Sigmoid colon (tissue), 7 donors: ENCODE results near the gene SYNGAP1. TPM values are rescaled to one million over a fixed set of nuclear protein-coding genes. Genes with fewer than 3 reads are reported as not detected.

Experiments used
- DNase-seq: peaks from one replicate; pipeline ENCODE4 v3.0.0-alpha.2; 2019
- H3K27ac ChIP-seq, 4 donors: fragments of 200-600 bp; sonication (generic); one replicate each; pipeline ENCODE4 v1.5.1; 2016 to 2019; ENCODE audit warnings: mild to moderate bottlenecking in 1 of 4
- H3K27me3 ChIP-seq, 3 donors: fragments of 200-600 bp; sonication (generic); one replicate each; pipeline ENCODE4 v1.5.1; 2019; ENCODE audit warnings: mild to moderate bottlenecking in 1 of 3
- H3K36me3 ChIP-seq, 4 donors: fragments of 200-600 bp; sonication (generic); one replicate each; pipeline ENCODE4 v1.5.1; 2016 to 2019
- H3K4me1 ChIP-seq, 4 donors: fragments of 200-600 bp; sonication (generic); one replicate each; pipeline ENCODE4 v1.5.1; 2017 to 2019
- H3K4me3 ChIP-seq, 4 donors: fragments of 200-600 bp; sonication (generic); one replicate each; pipeline ENCODE4 v1.5.1; 2017 to 2019; ENCODE audit warnings: mild to moderate bottlenecking in 2 of 4, moderate library complexity in 1 of 4
- H3K9me3 ChIP-seq, 4 donors: fragments of 200-600 bp in 3 of 4; sonication (generic) in 3 of 4; one replicate each; pipeline versions ENCODE4 v1.5.1 to v1.6.1; 2013 to 2019
- EP300 ChIP-seq, 4 donors: sonication (generic); formaldehyde crosslinking; IDR thresholded peaks; one replicate each; pipeline ENCODE4 v1.6.1; 2017; ENCODE audit warnings: antibody characterized with exemption in 4 of 4
- POLR2A ChIP-seq, 2 donors: fragments of 450-650 bp; IDR thresholded peaks; one replicate each; pipeline ENCODE4 v1.6.1; 2016; ENCODE audit warnings: antibody characterized with exemption in 2 of 2, mild to moderate bottlenecking in 2 of 2, moderate library complexity in 2 of 2
- POLR2AphosphoS5 ChIP-seq, 4 donors: sonication (generic); formaldehyde crosslinking; IDR thresholded peaks; one replicate each; pipeline ENCODE4 v1.6.1; 2017; ENCODE audit warnings: antibody characterized with exemption in 4 of 4
- WGBS, 2 donors: extraction: QIAGEN DNeasy Blood & Tissue Kit; methylation state at CpG; one replicate each; pipeline ENCODE4 v1.1.7; 2013; 5-methylcytosine and 5-hydroxymethylcytosine counted together
- intact Hi-C: fragments of 100-400 bp; cut with DNase I; formaldehyde crosslinking; loops from one replicate; pipeline ENCODE4 v1.15.1; 2023
- polyA plus RNA-seq, 3 donors: library from polyadenylated mRNA; stranded (reverse); fragments of 200-250 nt; gene quantifications; one replicate each; pipeline ENCODE4 v1.2.3, GENCODE V29; 2013
- total RNA-seq, 4 donors: library from RNA; depleted of rRNA; stranded (reverse); fragments of >200 nt; gene quantifications; one replicate each; pipeline ENCODE4 v1.1.0, GENCODE V29; 2016
- TF ChIP-seq, protein P1 (sequence below), 4 experiments: fragments of 450-650 bp in 3 of 4; fragments of 200-600 bp in 1 of 4; IDR thresholded peaks; one replicate each; pipeline ENCODE4 v1.5.1; 2016 to 2019; ENCODE audit warnings: antibody characterized with exemption in 4 of 4, mild to moderate bottlenecking in 3 of 4, moderate library complexity in 2 of 4
- donor health status: healthy with polysubstance abuse.
- donor health status: Bipolar disorder and iron deficiency.
- donor health status: healthy.

The SYNGAP1 gene
- total and polyA plus RNA-seq, 7 donors, result 0.92 to 24.6 (median 9.9) TPM

DNA sequence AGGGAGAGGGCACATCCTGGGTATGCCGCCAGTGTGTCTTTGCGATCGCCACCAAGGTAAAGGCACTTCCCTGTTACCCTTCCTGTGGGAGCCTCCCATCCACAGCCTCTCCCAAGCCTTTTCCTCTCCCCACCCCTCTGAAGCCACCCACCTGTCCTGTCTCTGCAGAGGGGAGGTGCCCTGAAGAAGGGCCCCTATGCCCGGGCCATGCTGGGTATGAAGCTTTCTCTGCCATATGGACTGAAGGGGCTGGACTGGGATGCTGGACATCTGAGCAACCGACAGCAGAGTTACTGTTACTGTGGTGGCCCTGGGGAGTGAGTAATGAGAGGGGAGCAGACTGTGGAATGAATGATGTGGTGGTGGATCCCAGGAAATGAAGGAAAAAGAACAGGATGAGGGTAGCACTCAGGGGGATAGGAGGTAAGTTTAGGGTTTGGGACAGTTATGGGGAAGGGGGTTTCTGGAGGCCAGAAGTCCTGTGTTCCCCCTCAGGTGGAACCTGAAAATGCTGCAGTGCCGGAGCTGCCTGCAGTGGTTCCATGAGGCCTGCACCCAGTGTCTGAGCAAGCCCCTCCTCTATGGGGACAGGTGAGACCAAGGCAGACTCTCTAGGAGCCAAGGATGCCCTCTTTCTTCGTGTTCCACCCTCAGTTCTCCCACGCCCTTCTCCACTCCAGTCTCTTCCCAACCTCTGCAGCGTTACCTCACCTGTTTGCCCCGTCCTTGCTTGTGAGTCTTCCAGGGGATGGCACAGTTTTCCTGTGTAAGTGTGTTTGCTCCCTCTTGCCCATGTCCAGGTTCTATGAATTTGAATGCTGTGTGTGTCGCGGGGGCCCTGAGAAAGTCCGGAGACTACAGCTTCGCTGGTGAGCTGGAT, 6.4 kb upstream of the SYNGAP1 start:
- no peak for DNase-seq
- no peaks in the 10 kb centered on the region for H3K27me3 ChIP-seq
- H3K27ac ChIP-seq, result peak overlapping the region in 2 of 4 donors; percentile 93 to 97
- peaks cover 12 to 48% (median 29%) of the 10 kb centered on the region in 4 donors for H3K36me3 ChIP-seq
- H3K4me1 ChIP-seq, result peaks cover 0 to 58% (median 45%) of the 10 kb centered on the region in 4 donors
- no peaks in the 10 kb centered on the region for H3K9me3 ChIP-seq
- no peak overlapping the region for H3K4me3 ChIP-seq
- WGBS, 2 donors, result 85 to 89% methylated on average over 14 of the region's 14 CpGs
- no peak for TF ChIP-seq POLR2A (IDR thresholded peaks at IDR 0.05)
- no peak for TF ChIP-seq POLR2AphosphoS5 (IDR thresholded peaks at IDR 0.05)
- TF ChIP-seq, protein P1, sequence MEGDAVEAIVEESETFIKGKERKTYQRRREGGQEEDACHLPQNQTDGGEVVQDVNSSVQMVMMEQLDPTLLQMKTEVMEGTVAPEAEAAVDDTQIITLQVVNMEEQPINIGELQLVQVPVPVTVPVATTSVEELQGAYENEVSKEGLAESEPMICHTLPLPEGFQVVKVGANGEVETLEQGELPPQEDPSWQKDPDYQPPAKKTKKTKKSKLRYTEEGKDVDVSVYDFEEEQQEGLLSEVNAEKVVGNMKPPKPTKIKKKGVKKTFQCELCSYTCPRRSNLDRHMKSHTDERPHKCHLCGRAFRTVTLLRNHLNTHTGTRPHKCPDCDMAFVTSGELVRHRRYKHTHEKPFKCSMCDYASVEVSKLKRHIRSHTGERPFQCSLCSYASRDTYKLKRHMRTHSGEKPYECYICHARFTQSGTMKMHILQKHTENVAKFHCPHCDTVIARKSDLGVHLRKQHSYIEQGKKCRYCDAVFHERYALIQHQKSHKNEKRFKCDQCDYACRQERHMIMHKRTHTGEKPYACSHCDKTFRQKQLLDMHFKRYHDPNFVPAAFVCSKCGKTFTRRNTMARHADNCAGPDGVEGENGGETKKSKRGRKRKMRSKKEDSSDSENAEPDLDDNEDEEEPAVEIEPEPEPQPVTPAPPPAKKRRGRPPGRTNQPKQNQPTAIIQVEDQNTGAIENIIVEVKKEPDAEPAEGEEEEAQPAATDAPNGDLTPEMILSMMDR (IDR thresholded peaks at IDR 0.05), result no peak
- TF ChIP-seq EP300 (IDR thresholded peaks at IDR 0.05), result no peak
- intact Hi-C loops, result loop anchor here (10.0 kb wide), 1 partner anchor 1219 kb away; the partner anchor contains the start of genes GPSM3 and PBX2

DNA sequence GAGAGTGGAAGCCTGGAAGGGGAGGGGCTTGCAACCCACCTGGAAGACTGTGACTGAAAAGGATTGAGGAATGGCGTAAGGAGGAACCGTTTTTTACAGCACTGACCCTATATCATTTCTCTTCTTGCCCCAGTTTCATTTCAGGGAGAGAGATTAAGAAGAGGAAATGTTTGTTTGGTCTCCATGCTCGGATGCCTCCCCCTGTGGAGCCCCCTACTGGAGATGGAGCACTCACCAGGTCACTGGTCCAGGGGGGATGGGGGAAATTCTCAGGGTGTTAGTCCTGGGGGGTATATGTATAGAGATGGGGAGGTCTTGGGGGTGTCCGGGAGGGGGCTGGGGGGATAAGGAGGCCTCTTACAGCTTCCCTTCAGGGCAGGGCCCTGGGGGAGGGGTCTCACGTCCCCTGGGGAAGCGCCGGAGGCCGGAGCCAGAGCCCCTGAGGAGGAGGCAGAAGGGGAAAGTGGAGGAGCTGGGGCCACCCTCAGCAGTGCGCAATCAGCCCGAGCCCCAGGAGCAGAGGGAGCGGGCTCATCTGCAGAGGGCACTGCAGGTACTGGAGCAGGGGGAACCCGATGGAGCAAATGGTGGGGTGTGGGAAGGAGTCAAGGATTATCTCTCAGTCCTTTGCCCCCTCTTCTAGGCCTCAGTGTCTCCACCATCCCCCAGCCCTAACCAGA, 5.1 kb upstream of the SYNGAP1 start:
- Histone ChIP-seq H3K9me3 (no peaks in the 10 kb centered on the region), H3K36me3 (peaks cover 12 to 48% (median 29%) of the 10 kb centered on the region in 4 donors), H3K27ac (peak overlapping the region in 1 of 4 donors; percentile 97), H3K27me3 (no peaks in the 10 kb centered on the region), H3K4me1 (peaks cover 0 to 66% (median 55%) of the 10 kb centered on the region in 4 donors), H3K4me3 (no peak overlapping the region)
- 75% methylated on average over 12 of the region's 12 CpGs for WGBS, 2 donors
- DNase-seq, result no peak
- TF ChIP-seq POLR2AphosphoS5 (IDR thresholded peaks at IDR 0.05) (no peak), POLR2A (IDR thresholded peaks at IDR 0.05) (no peak), EP300 (IDR thresholded peaks at IDR 0.05) (no peak)
- TF ChIP-seq, protein P1 (IDR thresholded peaks at IDR 0.05), result no peak
- intact Hi-C loops, result loop anchor here (5.0 to 10.0 kb wide), 2 partner anchors 442 to 1220 kb away; partner anchors contain the start of genes GPSM3 and PBX2

DNA sequence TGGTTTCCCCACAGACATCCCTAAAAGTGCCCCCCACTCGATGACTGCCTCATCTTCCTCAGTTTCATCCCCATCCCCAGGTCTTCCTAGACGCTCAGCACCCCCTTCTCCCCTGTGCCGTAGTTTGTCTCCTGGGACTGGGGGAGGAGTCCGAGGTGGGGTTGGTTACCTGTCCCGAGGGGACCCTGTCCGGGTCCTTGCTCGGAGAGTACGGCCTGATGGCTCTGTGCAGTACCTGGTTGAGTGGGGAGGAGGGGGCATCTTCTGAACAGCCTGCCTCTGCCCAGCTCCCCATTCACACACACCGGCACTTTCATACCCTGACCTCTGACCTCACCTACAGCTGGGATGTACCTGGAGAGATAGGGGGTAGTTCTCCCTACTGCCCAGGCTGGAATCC, 4.0 kb upstream of the SYNGAP1 start:
- DNase-seq, result no peak
- Histone ChIP-seq H3K36me3 (peaks cover 12 to 48% (median 29%) of the 10 kb centered on the region in 4 donors), H3K27me3 (no peaks in the 10 kb centered on the region), H3K4me1 (peaks cover 0 to 66% (median 57%) of the 10 kb centered on the region in 4 donors), H3K4me3 (no peak overlapping the region), H3K9me3 (no peaks in the 10 kb centered on the region), H3K27ac (peak overlapping the region in 3 of 4 donors; percentile 93 to 97 (median 95))
- TF ChIP-seq POLR2A (IDR thresholded peaks at IDR 0.05) (no peak), POLR2AphosphoS5 (IDR thresholded peaks at IDR 0.05) (no peak), EP300 (IDR thresholded peaks at IDR 0.05) (no peak)
- TF ChIP-seq, protein P1 (IDR thresholded peaks at IDR 0.05), result no peak
- 84 to 86% methylated on average over 9 of the region's 9 CpGs for WGBS, 2 donors
- intact Hi-C loops, result loop anchor here (5.0 to 10.0 kb wide), 2 partner anchors 444 to 1221 kb away; partner anchors contain the start of genes GPSM3 and PBX2

DNA sequence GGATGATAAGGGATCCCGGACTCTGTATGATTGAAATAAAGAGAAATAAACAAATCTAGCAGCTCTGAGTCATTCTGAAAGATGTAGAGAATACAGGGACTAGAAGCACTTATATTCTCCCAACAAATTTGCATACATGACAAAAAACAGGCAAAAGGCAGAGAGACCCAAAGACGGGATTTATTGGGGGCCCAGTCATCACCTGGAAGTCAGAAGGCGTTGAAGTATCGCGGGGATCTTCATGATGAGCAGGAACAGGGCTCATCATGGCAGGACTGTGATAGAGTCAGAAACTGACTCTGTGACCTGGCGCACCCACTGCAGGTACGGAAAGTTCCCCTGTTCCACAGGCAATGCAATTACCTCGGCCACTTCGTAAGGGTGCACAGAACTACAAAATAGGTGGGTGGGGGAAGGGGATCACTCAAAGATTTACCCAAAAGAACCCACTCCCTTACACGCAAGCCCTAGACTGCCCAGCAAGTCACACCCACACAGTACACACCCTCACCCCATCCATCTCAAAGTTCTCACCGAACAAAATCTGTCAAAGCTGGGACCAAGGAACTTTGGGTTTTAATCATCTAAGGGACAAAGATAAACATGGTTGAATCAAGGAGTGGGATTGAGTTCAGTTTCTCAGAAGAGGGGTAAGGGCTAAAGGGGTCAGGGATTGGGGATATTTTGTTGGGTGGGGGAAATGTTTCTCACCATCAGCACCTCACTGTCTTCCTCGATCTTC, 3.3 kb upstream of the SYNGAP1 start:
- H3K9me3 ChIP-seq, result no peaks in the 10 kb centered on the region
- H3K27me3 ChIP-seq, result no peaks in the 10 kb centered on the region
- TF ChIP-seq, protein P1 (IDR thresholded peaks at IDR 0.05), result no peak
- TF ChIP-seq EP300 (IDR thresholded peaks at IDR 0.05) (no peak), POLR2AphosphoS5 (IDR thresholded peaks at IDR 0.05) (no peak), POLR2A (IDR thresholded peaks at IDR 0.05) (no peak)
- 48 to 56% methylated on average over 12 of the region's 12 CpGs for whole genome bisulfite sequencing, 2 donors
- peaks cover 0 to 64% (median 55%) of the 10 kb centered on the region in 4 donors for H3K4me1 ChIP-seq
- intact Hi-C loops, result loop anchor here (5.0 to 10.0 kb wide), 2 partner anchors 444 to 1222 kb away; partner anchors contain the start of genes GPSM3 and PBX2
- peak overlapping the region in 3 of 4 donors; percentile 59 to 76 (median 61) for H3K4me3 ChIP-seq
- DNase-seq, result no peak
- peak overlapping the region; percentile 93 to 97 (median 96) for H3K27ac ChIP-seq
- peaks cover 12 to 48% (median 29%) of the 10 kb centered on the region in 4 donors for H3K36me3 ChIP-seq
